Measurements from ENCODE around the gene SUN2.
A peak's percentile ranks its signal among the peaks of the same experiment; 100 is the strongest.

Gene SUN2

GRCh38 chr22:38753948-38754750, 1.6 kb downstream of the SUN2 start:
- H3K9me2 ChIP-seq (replicated peaks; ENCODE audit: insufficient read depth, low read length): no peaks in the 10 kb centered on the region
- H3K27ac ChIP-seq (ENCODE audit: low read length): peak overlapping the region; percentile 91
- H3F3A ChIP-seq (ENCODE audit: insufficient read depth, low read length): peaks cover 45% of the 10 kb centered on the region
- no peak overlapping the region for H2AFZ ChIP-seq (ENCODE audit: low read length)
- peaks cover 53% of the 10 kb centered on the region for H3K4me1 ChIP-seq (ENCODE audit: low read length)
- H4K20me1 ChIP-seq (ENCODE audit: insufficient read depth, low read length): no peaks in the 10 kb centered on the region
- peak overlapping the region; percentile 98 for H3K4me2 ChIP-seq (ENCODE audit: low read depth, low read length)
- peaks cover 67% of the 10 kb centered on the region for H3K79me2 ChIP-seq (ENCODE audit: low read length)
- H3K27me3 ChIP-seq (replicated peaks; ENCODE audit: insufficient read depth, low read length): no peaks in the 10 kb centered on the region
- peak overlapping the region; percentile 68 for H3K4me3 ChIP-seq (ENCODE audit: low read length)
- peak; percentile 53 for DNase-seq
- peak overlapping the region; percentile 72 for H3K9ac ChIP-seq (ENCODE audit: low read length)
- H3K9me3 ChIP-seq (replicated peaks; ENCODE audit: insufficient read depth, low read length): no peaks in the 10 kb centered on the region
- H3K36me3 ChIP-seq (replicated peaks; ENCODE audit: insufficient read depth, low read length): peaks cover 17% of the 10 kb centered on the region; the same call in 1 of the 2 replicates
- TF ChIP-seq, protein P1, sequence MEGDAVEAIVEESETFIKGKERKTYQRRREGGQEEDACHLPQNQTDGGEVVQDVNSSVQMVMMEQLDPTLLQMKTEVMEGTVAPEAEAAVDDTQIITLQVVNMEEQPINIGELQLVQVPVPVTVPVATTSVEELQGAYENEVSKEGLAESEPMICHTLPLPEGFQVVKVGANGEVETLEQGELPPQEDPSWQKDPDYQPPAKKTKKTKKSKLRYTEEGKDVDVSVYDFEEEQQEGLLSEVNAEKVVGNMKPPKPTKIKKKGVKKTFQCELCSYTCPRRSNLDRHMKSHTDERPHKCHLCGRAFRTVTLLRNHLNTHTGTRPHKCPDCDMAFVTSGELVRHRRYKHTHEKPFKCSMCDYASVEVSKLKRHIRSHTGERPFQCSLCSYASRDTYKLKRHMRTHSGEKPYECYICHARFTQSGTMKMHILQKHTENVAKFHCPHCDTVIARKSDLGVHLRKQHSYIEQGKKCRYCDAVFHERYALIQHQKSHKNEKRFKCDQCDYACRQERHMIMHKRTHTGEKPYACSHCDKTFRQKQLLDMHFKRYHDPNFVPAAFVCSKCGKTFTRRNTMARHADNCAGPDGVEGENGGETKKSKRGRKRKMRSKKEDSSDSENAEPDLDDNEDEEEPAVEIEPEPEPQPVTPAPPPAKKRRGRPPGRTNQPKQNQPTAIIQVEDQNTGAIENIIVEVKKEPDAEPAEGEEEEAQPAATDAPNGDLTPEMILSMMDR (IDR thresholded peaks at IDR 0.05; ENCODE audit: low read length): peak; percentile 10; the same call in 1 of the 2 replicates
- TF ChIP-seq EZH2 (optimal IDR thresholded peaks at IDR 0.05; ENCODE audit: low read depth, low read length): no peak

GRCh38 chr22:38751422-38752346, 4.1 kb downstream of the SUN2 start:
- Histone ChIP-seq H3K4me2 (ENCODE audit: low read depth, low read length) (peak overlapping the region; percentile 90), H3K79me2 (ENCODE audit: low read length) (peaks cover 72% of the 10 kb centered on the region)

DNA sequence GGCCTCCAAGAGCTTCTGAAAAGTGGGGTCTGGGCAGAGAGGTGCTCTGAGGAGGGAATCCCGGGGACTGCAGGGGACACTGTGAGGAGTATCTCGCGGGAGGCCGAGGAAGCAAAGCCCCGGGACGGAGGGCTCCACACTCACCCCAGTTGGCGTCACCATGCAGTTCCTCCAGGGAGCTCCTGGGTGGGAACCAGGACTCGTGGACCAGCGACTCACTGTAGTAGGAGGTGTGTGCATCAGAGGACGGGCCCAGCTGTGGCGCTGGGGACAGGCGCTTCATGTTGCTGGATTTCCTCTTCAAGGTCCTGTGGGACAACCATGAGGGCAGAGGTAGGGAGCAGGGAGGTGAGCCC, 4.8 kb downstream of the SUN2 start:
- H3K4me2 ChIP-seq (ENCODE audit: low read depth, low read length): peak overlapping the region; percentile 90
- no peak for TF ChIP-seq EZH2phosphoT487 (IDR thresholded peaks at IDR 0.05; ENCODE audit: low read length)
- TF ChIP-seq, protein P1 (IDR thresholded peaks at IDR 0.05; ENCODE audit: low read length): no peak
- TF ChIP-seq EZH2 (optimal IDR thresholded peaks at IDR 0.05; ENCODE audit: low read depth, low read length): no peak
- H3K4me1 ChIP-seq (ENCODE audit: low read length): peaks cover 43% of the 10 kb centered on the region
- DNase-seq: no peak
- no peaks in the 10 kb centered on the region for H3K9me2 ChIP-seq (replicated peaks; ENCODE audit: insufficient read depth, low read length)
- H3K36me3 ChIP-seq (replicated peaks; ENCODE audit: insufficient read depth, low read length): peaks cover 22% of the 10 kb centered on the region
- peaks cover 71% of the 10 kb centered on the region for H3K79me2 ChIP-seq (ENCODE audit: low read length)
- peak overlapping the region; percentile 59 for H3K9ac ChIP-seq (ENCODE audit: low read length)
- H4K20me1 ChIP-seq (ENCODE audit: insufficient read depth, low read length): no peaks in the 10 kb centered on the region
- H3K9me3 ChIP-seq (replicated peaks; ENCODE audit: insufficient read depth, low read length): no peaks in the 10 kb centered on the region
- H2AFZ ChIP-seq (ENCODE audit: low read length): no peak overlapping the region
- no peaks in the 10 kb centered on the region for H3K27me3 ChIP-seq (replicated peaks; ENCODE audit: insufficient read depth, low read length)
- peaks cover 45% of the 10 kb centered on the region for H3F3A ChIP-seq (ENCODE audit: insufficient read depth, low read length)
- peak overlapping the region; percentile 49 for H3K4me3 ChIP-seq (ENCODE audit: low read length)
- H3K27ac ChIP-seq (ENCODE audit: low read length): peak overlapping the region; percentile 98

More at GRCh38 chr22:38751422-38752346, 4.1 kb downstream of the SUN2 start:
- peaks cover 22% of the 10 kb centered on the region for H3K36me3 ChIP-seq (replicated peaks; ENCODE audit: insufficient read depth, low read length)
- H3K4me1 ChIP-seq (ENCODE audit: low read length): peaks cover 45% of the 10 kb centered on the region
- no peaks in the 10 kb centered on the region for H3K9me3 ChIP-seq (replicated peaks; ENCODE audit: insufficient read depth, low read length)
- peaks cover 45% of the 10 kb centered on the region for H3F3A ChIP-seq (ENCODE audit: insufficient read depth, low read length)
- H2AFZ ChIP-seq (ENCODE audit: low read length): no peak overlapping the region
- no peaks in the 10 kb centered on the region for H3K9me2 ChIP-seq (replicated peaks; ENCODE audit: insufficient read depth, low read length)
- DNase-seq: peak; percentile 92
- peak overlapping the region; percentile 49 for H3K4me3 ChIP-seq (ENCODE audit: low read length)
- no peaks in the 10 kb centered on the region for H4K20me1 ChIP-seq (ENCODE audit: insufficient read depth, low read length)
- peak overlapping the region; percentile 59 for H3K9ac ChIP-seq (ENCODE audit: low read length)
- TF ChIP-seq EZH2 (optimal IDR thresholded peaks at IDR 0.05; ENCODE audit: low read depth, low read length): no peak
- no peak for TF ChIP-seq EZH2phosphoT487 (IDR thresholded peaks at IDR 0.05; ENCODE audit: low read length)
- TF ChIP-seq, protein P1 (IDR thresholded peaks at IDR 0.05; ENCODE audit: low read length): no peak
- peak overlapping the region; percentile 98 for H3K27ac ChIP-seq (ENCODE audit: low read length)
- no peaks in the 10 kb centered on the region for H3K27me3 ChIP-seq (replicated peaks; ENCODE audit: insufficient read depth, low read length)

Measured in MM.1S (cell line).